ENCODE results near the gene FCHSD2. TPM values are rescaled to one million over a fixed set of nuclear protein-coding genes. Genes with fewer than 3 reads are reported as not detected.

Gene FCHSD2
- total and polyA plus RNA-seq, 2 of the 8 experiments (the other 6 are each of a cell fraction or from before 2014, with no cell fraction given) = 4.1 to 7.8 TPM

DNA sequence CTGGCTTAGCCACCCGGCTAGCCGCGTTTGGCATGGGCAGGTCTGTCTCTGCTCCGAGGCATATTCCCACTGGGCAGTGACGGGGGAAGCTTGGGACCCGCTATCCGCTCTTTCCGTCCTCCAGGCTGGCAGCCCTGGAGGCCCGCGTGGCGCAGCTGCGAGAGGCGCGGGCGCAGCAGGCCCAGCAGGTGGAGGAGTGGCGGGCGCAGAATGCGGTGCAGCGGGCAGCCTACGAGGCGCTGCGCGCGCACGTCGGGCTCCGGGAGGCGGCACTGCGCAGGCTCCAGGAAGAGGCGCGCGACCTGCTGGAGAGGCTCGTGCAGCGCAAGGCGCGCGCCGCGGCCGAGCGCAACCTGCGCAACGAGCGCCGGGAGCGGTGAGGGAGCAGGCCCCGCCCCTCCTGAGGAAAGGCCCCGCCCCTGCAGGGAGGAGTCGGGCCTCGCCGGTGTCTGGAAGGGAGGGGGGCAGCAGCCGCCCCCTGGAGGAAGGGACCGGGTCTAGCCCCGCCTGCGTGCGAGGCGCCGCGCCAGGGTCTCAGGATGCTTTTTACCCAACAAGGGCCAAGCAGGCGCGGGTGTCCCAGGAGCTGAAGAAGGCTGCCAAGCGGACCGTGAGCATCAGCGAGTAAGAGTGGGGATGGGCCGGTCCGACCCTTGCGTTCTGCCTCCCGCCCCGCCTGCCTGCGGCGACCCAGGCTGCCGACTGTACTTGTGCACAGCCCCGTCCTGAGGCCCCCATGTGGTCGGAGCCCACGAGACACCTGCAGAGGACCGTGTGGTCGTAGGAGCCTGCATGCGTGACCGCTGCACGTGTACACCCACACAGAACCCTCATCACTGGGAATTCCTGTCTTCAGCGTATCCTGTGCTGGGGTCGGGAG lies 320.0 kb downstream of the FCHSD2 start:
- Histone ChIP-seq H2AFZ (ENCODE audit: low read length) (peak overlapping the region; percentile 97), H3K27ac (ENCODE audit: low read depth, low read length) (no peak overlapping the region), H4K91ac (replicated peaks; ENCODE audit: insufficient read length, low read length) (no peak overlapping the region), H3K9me3 (ENCODE audit: insufficient read depth in 2 of 2, low read depth in 1 of 2, low read length in 1 of 2) (no peaks in the 10 kb centered on the region), H3K36me3 (ENCODE audit: control insufficient read depth in 2 of 4, insufficient read depth in 4 of 4, low read length in 3 of 4) (no peaks in the 10 kb centered on the region), H2BK5ac (ENCODE audit: low read depth, low read length) (peak overlapping the region; percentile 35; the same call in 1 of the 2 replicates), H2AK5ac (ENCODE audit: low read depth, low read length) (0 out of 2 replicates have a peak overlapping the region, but pooled peaks have one; percentile 24), H4K8ac (ENCODE audit: extremely low read depth, insufficient read depth, low read length) (peak overlapping the region; percentile 38; the same call in 1 of the 2 replicates), H3K23me2 (ENCODE audit: low read depth, low read length) (peaks cover 13% of the 10 kb centered on the region), H3K4me2 (ENCODE audit: insufficient read depth in 1 of 2, low read depth in 2 of 2, low read length in 2 of 2) (peak overlapping the region; percentile 76 to 99), H4K20me1 (replicated peaks in 1 of 2; ENCODE audit: control insufficient read depth in 1 of 2, insufficient read depth in 2 of 2, low read length in 2 of 2) (peaks cover 0 to 2% of the 10 kb centered on the region in 2 experiments), H4K5ac (ENCODE audit: insufficient read length, low read depth, low read length) (peak overlapping the region; percentile 46), H2BK15ac (ENCODE audit: low read length) (peak overlapping the region; percentile 92; the same call in 1 of the 2 replicates), H2BK120ac (replicated peaks; ENCODE audit: low read depth, low read length) (no peak overlapping the region), H3K18ac (ENCODE audit: extremely low read depth, low read length) (peak overlapping the region; percentile 98), H3K56ac (replicated peaks; ENCODE audit: insufficient read length, low read depth, low read length) (peak overlapping the region; percentile 21), H2BK20ac (ENCODE audit: low read length) (no peak overlapping the region), H3K9ac (replicated peaks in 1 of 4; ENCODE audit: extremely low read depth in 1 of 4, low read depth in 3 of 4, low read length in 3 of 4) (peak overlapping the region in 3 of 4 experiments; percentile 36 to 54 (median 41); a peak in 4 of 7 replicates), H2BK12ac (ENCODE audit: low read depth, low read length) (peak overlapping the region; percentile 80; the same call in 1 of the 2 replicates), H3K4ac (replicated peaks; ENCODE audit: insufficient read length, low read depth, low read length) (no peak overlapping the region), H3K79me2 (ENCODE audit: control insufficient read depth in 1 of 2, insufficient read depth in 2 of 2, low read length in 2 of 2) (no peaks in the 10 kb centered on the region), H3K27me3 (replicated peaks in 1 of 4; ENCODE audit: control insufficient read depth in 3 of 4, extremely low read depth in 1 of 4, insufficient read depth in 3 of 4, low read length in 3 of 4) (peaks cover 0 to 18% (median 13%) of the 10 kb centered on the region in 4 experiments; a peak in 6 of 7 replicates), H3K4me3 (ENCODE audit: extremely low read depth in 1 of 4, insufficient read depth in 2 of 4, low read depth in 3 of 4, low read length in 4 of 4) (peak overlapping the region; percentile 50 to 73 (median 60)), H3K23ac (ENCODE audit: insufficient read length) (no peak overlapping the region), H3K14ac (ENCODE audit: insufficient read length) (no peak overlapping the region), H3K4me1 (replicated peaks in 1 of 4; ENCODE audit: control insufficient read depth in 3 of 4, insufficient read depth in 4 of 4, low read length in 3 of 4) (peaks cover 0 to 16% (median 11%) of the 10 kb centered on the region in 4 experiments; a peak in 5 of 7 replicates), H3K79me1 (ENCODE audit: low read depth, low read length) (no peaks in the 10 kb centered on the region)
- POLR2A ChIA-PET (ENCODE audit: partially characterized antibody) = interaction anchor here (0.9 to 4.3 kb wide), 7 partner anchors 7 to 51 kb away, joined by 3 to 13 read pairs (median 3); partner anchors contain the start of gene STARD10
- FAIRE-seq = no peak
- CTCF ChIA-PET (ENCODE audit: partially characterized antibody) = interaction anchor here (0.8 to 3.1 kb wide), 13 partner anchors 9 to 364 kb away, joined by 3 to 17 read pairs (median 4); partner anchors contain the start of gene STARD10
- DNase-seq (ENCODE audit: low read depth in 1 of 2, low spot score in 2 of 2) = peak; percentile 84 to 99
- 10% methylated on average over 35 of the region's 82 CpGs; no CpG with 5 or more reads in 1 of the 2 experiments for WGBS, 2 experiments (ENCODE audit: extremely low coverage in 1 of 2, insufficient coverage in 1 of 2, insufficient read length in 1 of 2, insufficient replicate concordance in 2 of 2, low coverage in 1 of 2, low lambda C conversion rate in 2 of 2, missing lambda C conversion rate in 1 of 2)
- TF ChIP-seq TEAD4 (IDR thresholded peaks at IDR 0.05; ENCODE audit: low read depth, low read length) (peak; percentile 99), POLR2AphosphoS5 (IDR thresholded peaks at IDR 0.05; ENCODE audit: low read depth, low read length) (peak; percentile 44), FOSL1 (IDR thresholded peaks at IDR 0.05; ENCODE audit: insufficient read depth, low read depth, low read length) (peak; percentile 92; the same call in 1 of the 2 replicates), JUND (IDR thresholded peaks at IDR 0.05; ENCODE audit: low read length) (no peak; the same call in 1 of the 2 replicates), SP4 (IDR thresholded peaks at IDR 0.05; ENCODE audit: low read length) (peak; percentile 83; the same call in 1 of the 2 replicates), JUN (IDR thresholded peaks at IDR 0.05; ENCODE audit: low read depth, low read length) (no peak)
- TF ChIP-seq, protein P1, sequence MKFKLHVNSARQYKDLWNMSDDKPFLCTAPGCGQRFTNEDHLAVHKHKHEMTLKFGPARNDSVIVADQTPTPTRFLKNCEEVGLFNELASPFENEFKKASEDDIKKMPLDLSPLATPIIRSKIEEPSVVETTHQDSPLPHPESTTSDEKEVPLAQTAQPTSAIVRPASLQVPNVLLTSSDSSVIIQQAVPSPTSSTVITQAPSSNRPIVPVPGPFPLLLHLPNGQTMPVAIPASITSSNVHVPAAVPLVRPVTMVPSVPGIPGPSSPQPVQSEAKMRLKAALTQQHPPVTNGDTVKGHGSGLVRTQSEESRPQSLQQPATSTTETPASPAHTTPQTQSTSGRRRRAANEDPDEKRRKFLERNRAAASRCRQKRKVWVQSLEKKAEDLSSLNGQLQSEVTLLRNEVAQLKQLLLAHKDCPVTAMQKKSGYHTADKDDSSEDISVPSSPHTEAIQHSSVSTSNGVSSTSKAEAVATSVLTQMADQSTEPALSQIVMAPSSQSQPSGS (IDR thresholded peaks at IDR 0.05; ENCODE audit: low read length) = no peak
- TF ChIP-seq, protein P2, sequence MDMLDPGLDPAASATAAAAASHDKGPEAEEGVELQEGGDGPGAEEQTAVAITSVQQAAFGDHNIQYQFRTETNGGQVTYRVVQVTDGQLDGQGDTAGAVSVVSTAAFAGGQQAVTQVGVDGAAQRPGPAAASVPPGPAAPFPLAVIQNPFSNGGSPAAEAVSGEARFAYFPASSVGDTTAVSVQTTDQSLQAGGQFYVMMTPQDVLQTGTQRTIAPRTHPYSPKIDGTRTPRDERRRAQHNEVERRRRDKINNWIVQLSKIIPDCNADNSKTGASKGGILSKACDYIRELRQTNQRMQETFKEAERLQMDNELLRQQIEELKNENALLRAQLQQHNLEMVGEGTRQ (IDR thresholded peaks at IDR 0.05; ENCODE audit: low read length) = no peak
